ENCODE results near the gene SPOCK2. TPM values are rescaled to one million over a fixed set of nuclear protein-coding genes. Genes with fewer than 3 reads are reported as not detected.

Gene SPOCK2
- total RNA-seq, 4 donors from 2014 or later, result 4.6 to 12.1 (median 7.8) TPM

DNA sequence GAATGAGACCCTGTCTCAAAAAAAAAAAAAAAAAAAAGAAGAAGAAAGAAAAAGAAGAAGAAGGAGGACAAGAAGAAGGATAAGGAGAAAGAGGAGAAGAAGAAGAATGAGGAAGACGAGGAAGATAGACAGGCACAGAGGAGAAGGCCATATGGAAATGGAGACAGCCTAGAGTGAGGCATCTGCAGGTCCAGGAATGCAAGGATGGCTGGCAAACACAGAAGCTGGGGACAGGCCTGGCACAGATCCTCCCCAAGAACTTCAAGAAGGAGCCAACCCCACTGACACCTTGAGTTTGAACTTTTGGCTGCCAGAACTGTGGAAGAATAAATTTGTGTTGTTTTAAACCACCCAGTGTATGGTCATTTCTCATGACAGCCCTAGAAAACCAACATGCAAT lies 38.9 kb downstream of the SPOCK2 start:
- H3K4me1 ChIP-seq, result peaks cover 0 to 7% (median under 1%) of the 10 kb centered on the region in 4 donors
- intact Hi-C loops (cut with DNase I), result loop anchor here (2.0 kb wide), 1 partner anchor 153 kb away; no protein-coding TSS in a partner anchor
- no peak overlapping the region for H3K4me3 ChIP-seq
- H3K9me3 ChIP-seq, result no peaks in the 10 kb centered on the region
- no peaks in the 10 kb centered on the region for H3K27me3 ChIP-seq
- H3K27ac ChIP-seq (replicated peaks in 1 of 4), result no peak overlapping the region
- DNase-seq (ENCODE audit: extremely low spot score), result no peak
- H3K36me3 ChIP-seq, result no peaks in the 10 kb centered on the region
- TF ChIP-seq EP300 (IDR thresholded peaks at IDR 0.05), result no peak
- TF ChIP-seq, protein P1, sequence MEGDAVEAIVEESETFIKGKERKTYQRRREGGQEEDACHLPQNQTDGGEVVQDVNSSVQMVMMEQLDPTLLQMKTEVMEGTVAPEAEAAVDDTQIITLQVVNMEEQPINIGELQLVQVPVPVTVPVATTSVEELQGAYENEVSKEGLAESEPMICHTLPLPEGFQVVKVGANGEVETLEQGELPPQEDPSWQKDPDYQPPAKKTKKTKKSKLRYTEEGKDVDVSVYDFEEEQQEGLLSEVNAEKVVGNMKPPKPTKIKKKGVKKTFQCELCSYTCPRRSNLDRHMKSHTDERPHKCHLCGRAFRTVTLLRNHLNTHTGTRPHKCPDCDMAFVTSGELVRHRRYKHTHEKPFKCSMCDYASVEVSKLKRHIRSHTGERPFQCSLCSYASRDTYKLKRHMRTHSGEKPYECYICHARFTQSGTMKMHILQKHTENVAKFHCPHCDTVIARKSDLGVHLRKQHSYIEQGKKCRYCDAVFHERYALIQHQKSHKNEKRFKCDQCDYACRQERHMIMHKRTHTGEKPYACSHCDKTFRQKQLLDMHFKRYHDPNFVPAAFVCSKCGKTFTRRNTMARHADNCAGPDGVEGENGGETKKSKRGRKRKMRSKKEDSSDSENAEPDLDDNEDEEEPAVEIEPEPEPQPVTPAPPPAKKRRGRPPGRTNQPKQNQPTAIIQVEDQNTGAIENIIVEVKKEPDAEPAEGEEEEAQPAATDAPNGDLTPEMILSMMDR (IDR thresholded peaks at IDR 0.05), result no peak
- TF ChIP-seq POLR2A (IDR thresholded peaks at IDR 0.05; ENCODE audit: low read depth), result no peak
- TF ChIP-seq POLR2AphosphoS5 (IDR thresholded peaks at IDR 0.05), result no peak
- WGBS, result 80% methylated on average over 1 of the region's 1 CpG

- intact Hi-C loops (cut with DNase I), result loop anchor here (1.0 to 2.0 kb wide), 2 partner anchors 92 to 152 kb away; no protein-coding TSS in a partner anchor
- H3K27ac ChIP-seq (replicated peaks in 1 of 4), result no peak overlapping the region
These were observed 39.8 kb downstream of the SPOCK2 start for GRCh38 chr10:72048450-72049124.

DNA sequence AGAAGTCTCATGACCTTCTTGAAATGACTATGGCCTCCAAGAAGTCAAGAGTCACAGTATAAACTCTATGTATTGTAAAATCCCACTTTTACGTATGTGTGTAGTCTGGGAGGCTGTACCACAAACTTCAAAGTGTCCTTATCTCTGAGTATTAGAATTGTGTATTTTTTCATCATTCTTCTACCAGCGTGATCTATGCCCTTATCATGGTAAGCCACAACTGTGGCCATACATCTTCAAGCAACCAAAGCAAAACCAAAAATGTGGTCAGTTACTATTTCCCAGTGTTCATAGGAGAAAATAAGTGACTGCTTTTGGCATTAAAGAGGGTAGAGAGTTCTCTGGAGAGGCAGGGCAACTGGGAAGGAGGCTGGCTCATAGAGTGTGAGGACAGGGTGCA lies 42.8 kb downstream of the SPOCK2 start:
- no peak for DNase-seq (ENCODE audit: extremely low spot score)
- H3K4me3 ChIP-seq, result no peak overlapping the region
- H3K4me1 ChIP-seq, result peaks cover 0 to 10% (median 2%) of the 10 kb centered on the region in 4 donors
- TF ChIP-seq EP300 (IDR thresholded peaks at IDR 0.05), result no peak
- no peak for TF ChIP-seq POLR2AphosphoS5 (IDR thresholded peaks at IDR 0.05)
- no peak for TF ChIP-seq POLR2A (IDR thresholded peaks at IDR 0.05; ENCODE audit: low read depth)
- TF ChIP-seq, protein P1 (IDR thresholded peaks at IDR 0.05), result no peak
- H3K9me3 ChIP-seq, result no peaks in the 10 kb centered on the region
- H3K27ac ChIP-seq (replicated peaks in 1 of 4), result no peak overlapping the region
- H3K36me3 ChIP-seq, result no peaks in the 10 kb centered on the region
- WGBS, result 100% methylated on average over 2 of the region's 2 CpGs
- intact Hi-C loops (cut with DNase I), result no loop called here
- H3K27me3 ChIP-seq, result no peaks in the 10 kb centered on the region

More at GRCh38 chr10:72048450-72049124, 39.8 kb downstream of the SPOCK2 start:
- no peaks in the 10 kb centered on the region for H3K36me3 ChIP-seq
- H3K27me3 ChIP-seq, result no peaks in the 10 kb centered on the region
- H3K4me3 ChIP-seq, result no peak overlapping the region
- DNase-seq (ENCODE audit: extremely low spot score), result peak; percentile 98
- TF ChIP-seq EP300 (IDR thresholded peaks at IDR 0.05) (no peak), POLR2AphosphoS5 (IDR thresholded peaks at IDR 0.05) (peak; percentile 62 to 82), POLR2A (IDR thresholded peaks at IDR 0.05; ENCODE audit: low read depth) (no peak)
- TF ChIP-seq, protein P1 (IDR thresholded peaks at IDR 0.05), result peak; percentile 99 to 100 (median 100)
- 29% methylated on average over 12 of the region's 12 CpGs for WGBS
- peaks cover 0 to 10% (median 2%) of the 10 kb centered on the region in 4 donors for H3K4me1 ChIP-seq
- no peaks in the 10 kb centered on the region for H3K9me3 ChIP-seq

DNA sequence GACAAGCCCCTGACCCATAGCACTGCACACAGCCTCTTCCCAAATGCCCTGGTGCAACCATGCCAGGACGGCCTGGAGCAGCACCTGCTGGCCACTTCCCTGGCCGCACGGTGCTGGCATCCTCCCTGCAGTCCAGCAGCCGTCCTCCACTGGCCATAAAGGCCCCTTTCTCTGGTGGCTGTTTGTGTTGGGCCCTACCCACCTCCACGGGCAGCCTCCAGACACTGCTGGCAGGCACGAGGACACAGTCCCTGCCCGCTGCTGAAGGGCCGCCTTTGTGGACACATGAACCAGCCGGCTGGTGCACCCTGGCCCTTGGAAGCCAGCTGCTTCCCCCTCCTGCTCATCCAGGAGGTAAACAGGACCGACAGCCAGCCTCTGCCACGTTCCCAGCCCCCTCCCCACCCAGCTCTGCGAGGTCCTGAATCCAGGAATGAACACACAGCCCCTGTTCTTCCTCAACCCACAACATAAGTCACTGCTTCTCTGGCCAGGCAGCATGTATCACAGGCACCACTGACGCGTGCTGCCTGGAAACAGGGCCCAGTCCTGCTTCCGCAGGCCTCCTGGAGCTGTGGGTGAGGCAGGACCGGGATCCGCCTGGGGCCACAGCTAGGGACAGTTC lies 43.8 kb downstream of the SPOCK2 start:
- Histone ChIP-seq H3K4me1 (peaks cover 0 to 10% (median 2%) of the 10 kb centered on the region in 4 donors), H3K36me3 (no peaks in the 10 kb centered on the region), H3K27ac (replicated peaks in 1 of 4) (peak overlapping the region in 1 of 4 donors; percentile 38), H3K4me3 (no peak overlapping the region), H3K27me3 (no peaks in the 10 kb centered on the region), H3K9me3 (no peaks in the 10 kb centered on the region)
- DNase-seq (ENCODE audit: extremely low spot score), result no peak
- TF ChIP-seq, protein P1 (IDR thresholded peaks at IDR 0.05), result peak; percentile 43 to 49 (median 47)
- TF ChIP-seq POLR2AphosphoS5 (IDR thresholded peaks at IDR 0.05), result peak in 1 of 2 donors; percentile 3
- TF ChIP-seq EP300 (IDR thresholded peaks at IDR 0.05), result no peak
- WGBS, result 47% methylated on average over 16 of the region's 17 CpGs
- intact Hi-C loops (cut with DNase I), result no loop called here

Measured in esophagus muscularis mucosa (tissue), 4 donors.